GM15510 (cell line): ENCODE results near the gene AUTS2.

Experiments
- POLR2A ChIP-seq: IDR thresholded peaks from 3 replicates; pipeline ENCODE4 v1.6.1; 2011; ENCODE audit warnings: borderline replicate concordance; ENCODE audit not compliant: insufficient read length; ENCODE audit errors: extremely low read depth

Gene AUTS2

DNA sequence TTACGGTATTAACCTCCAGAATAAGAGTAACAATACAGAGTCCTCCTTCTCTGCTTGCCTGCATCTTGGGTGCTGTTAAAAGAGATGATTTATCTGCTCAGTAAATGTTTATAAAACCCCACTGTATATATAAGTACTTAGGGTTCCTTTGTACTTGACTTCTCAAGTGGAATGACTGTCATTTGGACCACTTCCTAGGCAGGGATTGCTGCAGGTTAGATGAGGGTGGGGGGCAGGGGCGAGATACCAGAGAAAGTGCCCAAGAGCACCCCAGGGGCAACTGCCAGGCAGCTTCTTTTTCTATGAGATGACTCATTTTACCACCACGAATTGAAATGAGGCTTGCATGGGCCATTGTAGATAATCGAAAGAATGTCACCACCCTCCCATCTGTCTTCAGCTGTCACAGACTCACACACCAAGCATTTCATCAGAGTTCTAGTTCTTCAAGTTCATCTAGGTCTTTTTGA, 1111.8 kb downstream of the AUTS2 start:
- TF ChIP-seq POLR2A, result no peak

DNA sequence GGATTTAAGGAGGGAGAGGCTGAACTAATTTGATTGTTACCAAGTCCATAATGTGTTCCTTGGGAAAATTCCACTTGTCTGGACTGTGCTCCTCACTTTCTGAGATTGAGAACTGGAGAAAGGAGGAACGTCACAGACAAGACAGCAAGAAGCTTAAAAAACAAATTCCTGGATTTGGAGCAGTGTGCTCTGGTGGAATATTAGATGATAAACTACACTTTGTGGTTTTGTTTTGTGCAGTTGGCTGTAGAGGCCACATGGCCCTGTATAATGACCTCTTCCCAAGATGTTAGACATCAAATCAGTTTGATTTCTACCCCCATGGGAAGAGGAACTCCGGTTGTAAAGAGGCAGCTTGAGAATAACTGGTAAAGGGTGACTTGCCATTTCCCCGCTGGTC, 1112.4 kb downstream of the AUTS2 start:
- TF ChIP-seq POLR2A, result no peak

DNA sequence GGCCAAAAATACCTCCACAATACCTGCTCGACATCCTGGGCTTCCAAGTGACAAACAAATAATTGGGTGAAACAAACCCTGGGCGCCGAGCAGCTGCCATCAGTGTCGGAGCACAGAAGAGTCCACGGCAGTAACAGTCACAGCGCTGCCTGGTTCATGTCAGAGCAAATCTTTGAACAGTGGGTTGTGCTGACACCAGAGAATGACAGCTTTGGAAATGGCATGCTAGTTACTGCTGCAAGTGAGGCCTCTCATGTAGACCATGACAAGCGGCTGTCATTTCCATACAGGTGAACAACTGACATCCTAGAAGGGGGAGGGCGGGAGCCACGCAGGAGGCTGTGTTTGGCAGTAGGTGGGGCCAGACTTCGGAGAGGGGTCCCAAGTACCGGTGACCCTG, 1113.2 kb downstream of the AUTS2 start:
- TF ChIP-seq POLR2A, result no peak

DNA sequence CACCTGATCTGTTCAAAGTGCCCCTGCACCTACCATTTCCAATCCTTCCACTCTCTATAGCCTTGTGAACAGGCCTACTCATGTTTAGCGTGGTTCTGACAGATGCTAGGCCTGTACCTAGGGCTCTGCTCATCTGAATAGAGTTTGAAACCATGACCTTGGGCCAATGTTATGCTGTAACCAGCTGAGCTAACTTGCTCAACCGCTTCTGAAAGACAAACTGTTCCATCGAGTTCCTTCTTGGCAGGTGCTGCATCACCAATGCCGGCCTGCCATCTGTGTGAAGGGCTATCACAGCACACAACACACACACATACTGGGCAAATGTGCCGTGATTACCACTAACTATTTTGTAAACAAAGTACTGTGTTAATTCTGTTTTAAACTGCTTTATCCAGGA, 1114.7 kb downstream of the AUTS2 start:
- no peak for TF ChIP-seq POLR2A

DNA sequence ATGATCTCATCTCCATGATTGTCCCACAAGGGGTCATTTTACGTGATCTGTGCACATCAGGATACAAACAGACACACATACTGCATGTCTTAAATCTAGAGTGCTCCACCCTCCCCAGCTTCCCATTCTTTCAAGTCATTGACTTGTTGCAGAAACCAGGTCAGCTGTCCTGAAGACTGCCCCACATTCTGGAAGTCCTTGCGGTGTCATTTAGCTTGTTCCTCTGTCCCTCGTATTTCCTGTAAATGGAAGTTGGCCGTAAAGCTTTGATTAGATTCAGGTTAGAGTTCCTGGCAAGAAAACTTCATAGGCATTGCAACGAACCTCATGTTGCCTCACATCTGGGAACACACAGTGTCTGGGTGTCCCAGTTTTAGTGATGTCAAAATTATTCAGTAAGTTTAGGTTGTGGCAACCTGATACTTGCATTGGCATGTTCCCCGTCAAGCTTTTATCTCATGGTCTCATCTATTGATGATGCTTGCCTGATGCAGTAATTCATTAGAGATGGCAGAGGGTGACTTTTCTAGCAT, 1116.3 kb downstream of the AUTS2 start:
- no peak for TF ChIP-seq POLR2A

DNA sequence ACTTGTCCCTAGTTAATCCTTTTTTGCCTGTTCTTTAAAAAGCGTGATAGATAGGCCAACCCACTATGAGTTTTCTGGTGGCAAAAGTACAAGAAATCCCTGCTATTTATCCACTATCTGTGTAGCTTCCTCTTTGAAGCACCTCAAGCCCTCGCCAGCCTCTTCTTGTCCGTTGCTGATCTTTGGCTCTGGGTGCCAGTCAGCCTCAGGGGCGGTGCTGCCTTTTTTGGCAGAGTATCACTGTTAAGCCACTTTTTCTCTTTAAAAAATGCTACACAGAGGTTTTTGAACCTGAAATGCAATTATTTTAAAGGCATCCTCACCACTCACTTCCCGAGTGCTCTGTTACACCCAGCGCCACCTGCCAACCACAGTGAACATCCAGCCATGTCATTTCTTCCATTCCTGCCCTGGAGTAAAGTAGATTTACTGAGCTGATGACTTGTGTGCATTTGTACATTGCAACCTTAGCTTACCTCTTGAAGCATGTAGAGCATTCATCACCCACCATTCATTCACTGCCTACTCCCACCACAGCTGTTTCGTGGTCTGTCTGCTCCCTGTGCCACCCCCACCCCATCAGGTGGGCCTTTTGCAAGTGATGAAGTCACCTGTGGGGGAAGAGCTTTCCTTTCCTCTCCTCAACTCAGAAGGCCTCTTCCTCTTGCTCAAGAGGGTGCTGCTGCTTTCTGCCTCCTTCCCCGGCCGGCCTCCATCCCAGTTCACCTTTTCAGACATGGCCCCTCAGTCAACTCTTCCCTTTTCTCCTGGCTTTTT, 1119.5 kb downstream of the AUTS2 start:
- no peak for TF ChIP-seq POLR2A

DNA sequence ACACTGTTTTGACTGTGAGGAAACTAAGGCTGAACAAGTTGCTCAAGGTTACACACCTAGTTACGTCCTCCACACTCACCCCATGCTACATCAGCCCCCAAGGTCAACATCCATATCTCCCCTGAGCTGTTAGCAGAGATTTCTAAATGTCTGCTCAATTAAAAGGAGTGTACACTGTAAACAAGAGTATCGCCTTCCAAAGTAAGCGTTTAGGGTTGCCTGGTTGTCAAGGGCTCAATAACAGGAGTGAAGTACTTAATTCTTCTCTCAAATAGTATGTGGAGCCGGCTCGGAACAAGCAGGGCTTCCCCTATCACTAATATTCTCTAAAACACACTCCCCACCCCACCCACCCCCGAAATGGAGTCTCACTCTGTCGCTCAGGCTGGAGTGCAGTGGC, 1120.8 kb downstream of the AUTS2 start:
- no peak for TF ChIP-seq POLR2A

DNA sequence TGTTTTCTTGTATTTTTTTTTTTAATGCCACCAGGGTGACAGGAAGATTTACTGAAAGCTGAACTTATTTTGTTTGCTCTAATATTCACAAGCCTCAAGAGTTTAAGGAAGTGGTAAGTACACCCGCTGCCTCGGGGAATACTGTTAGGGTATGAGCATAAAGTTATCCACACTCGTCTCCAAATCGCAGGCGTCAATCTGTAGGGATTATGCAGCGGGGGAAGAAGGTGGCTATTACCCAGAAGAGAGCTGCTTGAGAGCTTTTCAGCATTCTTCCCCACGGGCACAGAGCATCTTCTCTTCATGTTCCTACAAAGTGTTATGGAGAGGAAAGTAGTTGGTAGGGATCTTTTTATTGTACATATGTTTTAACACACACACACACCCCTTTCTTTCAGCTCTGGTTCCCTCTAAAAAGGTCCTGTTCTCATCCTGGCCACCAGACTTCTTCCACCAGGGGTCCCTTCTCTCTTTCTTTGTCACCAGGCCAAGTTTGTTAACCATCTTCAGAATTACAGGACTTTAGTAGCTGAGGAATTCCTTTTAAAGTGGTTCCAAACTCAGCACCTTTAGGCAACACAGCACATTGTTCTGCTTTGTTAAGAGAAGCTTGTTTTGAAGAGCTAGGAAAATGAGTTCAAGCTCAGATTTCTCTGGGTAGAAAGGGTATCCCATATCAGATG, 1122.1 kb downstream of the AUTS2 start:
- TF ChIP-seq POLR2A, result no peak

DNA sequence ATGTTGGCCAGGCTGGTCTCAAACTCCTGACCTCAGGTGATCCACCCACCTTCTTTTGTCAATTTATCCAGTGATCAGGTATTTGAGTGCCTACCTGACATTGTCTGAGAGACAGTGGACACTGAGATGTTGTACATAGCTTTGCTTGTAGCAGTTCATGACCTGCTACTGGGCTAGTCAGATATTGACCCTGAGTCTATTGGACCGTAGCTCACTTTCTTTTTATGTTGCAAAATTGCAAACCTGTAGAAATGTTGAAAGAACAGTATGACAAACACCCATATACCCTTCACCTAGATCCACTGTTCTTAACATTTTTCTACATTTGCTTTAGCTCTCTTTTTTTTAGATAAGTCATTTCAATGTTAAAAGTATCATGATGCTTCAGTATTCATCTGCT, 1123.2 kb downstream of the AUTS2 start:
- no peak for TF ChIP-seq POLR2A

DNA sequence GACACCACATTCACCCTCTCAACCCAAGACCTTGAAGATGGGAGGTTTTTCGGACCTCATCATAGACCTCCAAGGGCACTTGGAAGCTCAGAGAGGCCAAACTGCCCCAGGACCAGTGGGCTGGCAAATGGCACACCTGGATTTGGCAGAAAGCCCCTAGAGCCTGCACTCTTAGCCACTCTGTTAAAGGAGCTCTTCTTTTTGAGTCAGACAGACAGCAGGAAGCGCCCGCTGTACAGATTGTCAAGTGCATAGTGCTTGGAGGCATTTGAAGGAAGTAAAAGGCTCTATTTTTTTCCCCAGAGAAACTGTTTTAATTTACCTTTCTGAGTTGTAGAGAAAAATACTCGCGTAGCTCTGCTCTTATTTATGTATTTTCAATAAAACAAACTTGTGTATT, 1125.1 kb downstream of the AUTS2 start:
- TF ChIP-seq POLR2A, result no peak

DNA sequence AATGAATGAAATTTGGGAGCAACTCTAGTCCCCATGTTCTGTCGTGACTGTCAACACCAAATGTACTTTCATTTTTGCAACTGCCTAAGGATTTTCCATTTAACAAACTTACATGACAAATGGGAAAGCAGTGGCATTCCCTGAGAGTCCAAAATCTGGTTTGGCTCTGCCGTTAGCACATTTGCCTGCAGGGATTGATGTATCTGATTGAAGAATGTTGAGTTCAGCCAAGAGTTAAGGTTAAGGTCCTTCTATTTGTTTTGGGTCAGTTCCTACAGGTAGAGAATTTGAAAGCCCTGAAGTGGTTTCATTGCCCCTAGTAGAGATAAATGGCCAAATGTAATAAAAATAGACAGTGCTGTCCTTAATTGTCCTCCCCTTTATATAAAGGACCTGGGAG, 1127.2 kb downstream of the AUTS2 start:
- no peak for TF ChIP-seq POLR2A

DNA sequence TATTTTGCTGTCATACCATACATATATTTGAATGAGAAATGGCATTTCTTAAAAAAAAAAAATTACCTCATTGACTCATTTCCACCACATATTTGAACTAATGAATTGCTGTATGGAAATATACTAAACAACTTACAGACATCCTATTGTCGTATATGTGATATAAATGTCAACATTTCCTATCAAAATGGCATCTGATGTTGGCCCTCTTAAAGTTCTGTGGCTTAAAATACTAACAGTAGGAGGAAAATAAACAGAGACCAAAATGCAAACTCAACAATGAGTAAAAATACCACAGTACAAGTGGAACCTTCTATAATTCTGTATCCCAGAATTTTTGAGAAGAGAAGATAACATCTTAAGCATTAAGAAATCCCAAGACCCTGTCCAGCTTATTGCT, 1128.0 kb downstream of the AUTS2 start:
- no peak for TF ChIP-seq POLR2A

DNA sequence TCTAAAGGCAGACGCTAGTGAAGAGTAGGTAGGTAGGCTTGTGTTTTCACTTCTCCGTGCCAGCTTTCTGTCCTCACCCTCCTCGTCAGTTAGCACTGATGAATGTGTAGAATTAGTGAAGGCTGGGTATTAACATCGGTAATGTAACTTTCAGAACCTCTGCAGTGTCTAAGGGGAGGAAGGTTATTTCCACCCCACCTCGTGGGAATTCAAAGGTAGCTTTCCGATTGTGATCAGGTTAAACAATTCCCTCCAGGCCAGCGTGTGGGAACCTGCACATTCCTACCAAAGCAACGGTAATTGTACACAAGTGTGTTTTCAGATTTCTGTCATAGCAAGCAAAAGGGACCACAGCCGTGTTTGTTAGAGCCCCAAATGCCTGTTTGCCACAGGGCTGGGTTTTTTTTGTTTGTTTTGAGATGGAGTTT, 1128.7 kb downstream of the AUTS2 start:
- no peak for TF ChIP-seq POLR2A

DNA sequence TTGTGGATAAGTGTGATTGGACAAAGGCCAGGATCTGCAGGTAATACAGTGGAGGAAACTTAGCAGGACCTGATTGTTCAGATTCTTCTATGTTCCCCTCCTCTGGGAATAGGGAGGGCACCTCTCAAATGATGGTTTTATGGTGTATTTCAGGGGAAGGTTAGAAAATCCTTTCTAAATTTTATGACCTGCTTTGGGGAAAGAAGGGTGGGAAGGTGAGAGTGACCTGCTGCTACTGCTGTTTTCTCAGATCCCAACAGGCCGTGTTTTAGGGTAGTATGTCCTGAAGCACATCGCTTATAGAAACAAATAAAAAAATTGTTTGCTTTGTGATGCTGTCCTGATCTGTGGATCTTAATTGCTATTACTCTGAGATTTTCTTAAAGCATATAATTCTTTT, 1129.6 kb downstream of the AUTS2 start:
- TF ChIP-seq POLR2A, result no peak

DNA sequence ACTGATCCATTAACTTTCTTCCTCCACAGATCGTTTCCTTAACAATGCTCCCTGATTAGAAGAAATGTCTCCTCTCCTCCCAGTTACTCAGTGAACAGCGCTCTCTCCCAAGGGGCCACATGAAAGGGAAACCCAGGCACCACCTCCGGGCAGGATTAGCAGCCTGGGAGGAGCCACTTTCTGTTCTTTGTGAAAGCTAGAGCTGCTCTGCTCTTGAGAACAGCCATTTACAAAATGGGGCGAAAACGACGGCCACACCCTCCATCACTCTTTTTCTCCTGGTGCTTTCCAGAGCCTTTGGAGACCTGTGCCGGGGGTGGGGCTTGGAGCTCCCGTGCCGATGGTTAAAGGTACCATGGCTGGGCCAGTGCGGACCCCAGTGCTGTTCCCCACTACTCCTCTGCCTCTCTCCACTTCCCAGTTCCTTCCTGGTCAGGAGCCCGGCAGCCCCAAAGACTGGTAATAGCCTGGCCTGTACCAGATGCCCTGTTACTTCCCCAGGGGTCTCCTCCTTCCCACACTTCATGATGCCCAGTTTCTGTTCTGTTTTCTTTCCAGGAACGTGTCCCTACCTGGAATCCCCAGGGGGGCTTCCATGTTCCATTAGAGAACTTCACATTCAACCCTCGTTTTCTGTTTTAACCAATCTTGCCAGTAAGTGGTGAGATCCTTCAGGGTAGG, 1130.7 kb downstream of the AUTS2 start:
- no peak for TF ChIP-seq POLR2A

DNA sequence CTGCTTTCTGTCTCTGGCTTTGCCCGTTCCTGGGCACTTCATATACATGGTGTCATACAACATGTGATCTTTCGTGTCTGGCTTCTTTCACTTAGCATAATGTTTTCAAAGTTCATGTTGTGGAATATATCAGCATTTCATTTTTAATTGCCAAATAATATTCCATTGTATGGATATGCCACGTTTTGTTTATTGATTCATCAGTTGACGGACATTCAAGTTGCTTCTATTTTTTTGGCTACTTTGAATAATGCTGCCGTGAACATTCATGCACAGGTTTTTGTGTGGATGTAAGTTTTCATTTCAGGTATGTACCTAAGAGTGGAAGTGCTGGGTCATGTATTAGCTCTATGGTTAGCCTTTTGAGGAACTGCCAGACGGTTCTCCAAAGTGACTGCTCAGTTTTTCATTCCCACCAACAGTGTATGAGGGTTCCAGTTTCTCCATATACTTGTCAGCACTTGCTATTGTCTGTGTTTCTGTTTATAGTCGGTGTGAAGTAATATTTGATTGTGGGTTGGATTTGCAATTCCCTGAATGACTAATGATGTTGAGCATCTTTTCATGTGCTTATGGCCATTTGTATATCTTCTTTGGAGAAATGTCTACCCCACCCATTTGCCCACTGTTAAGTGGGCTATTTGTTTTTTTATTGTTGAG, 1132.3 kb downstream of the AUTS2 start:
- TF ChIP-seq POLR2A, result no peak

DNA sequence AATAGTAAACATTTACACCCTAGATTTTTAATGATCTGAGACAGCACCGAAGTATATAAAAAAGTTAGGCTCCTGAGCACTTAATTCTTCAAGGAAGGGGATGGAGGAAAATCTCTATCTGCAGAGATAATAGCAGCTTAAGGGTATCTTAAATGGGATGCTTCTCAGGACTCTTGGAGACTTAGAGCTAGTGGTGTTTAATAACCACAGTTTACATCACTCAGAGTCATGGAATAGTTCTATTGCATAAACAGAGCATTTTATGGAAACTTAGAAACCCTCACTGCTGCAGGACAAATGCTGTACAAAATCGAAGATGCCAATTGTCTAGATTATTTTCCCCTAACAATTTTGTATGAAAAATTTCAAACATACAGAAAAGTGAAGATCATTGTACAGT, 1134.8 kb downstream of the AUTS2 start:
- TF ChIP-seq POLR2A, result no peak
